AG20443 (cell line): ENCODE measurements around the gene TP53BP2.
A peak's percentile ranks its signal among the peaks of the same experiment; 100 is the strongest.
"Not testable (repeated sequence)": the region's sequence is repeated elsewhere in the genome, so short reads cannot be mapped to it uniquely, and the experiment has no call there.

Experiments
- DNase-seq: peaks from one replicate; pipeline ENCODE4 v3.0.0; 2012; ENCODE audit warnings: low spot score, mixed read lengths

TP53BP2 gene

GRCh38 chr1:223852337-223852736, 6.6 kb upstream of the TP53BP2 start:
- no peak for DNase-seq

GRCh38 chr1:223849352-223850254, 3.9 kb upstream of the TP53BP2 start:
- DNase-seq, result no peak

GRCh38 chr1:223848536-223848935, 2.8 kb upstream of the TP53BP2 start:
- DNase-seq, result no peak

GRCh38 chr1:223847781-223848345, 2.1 kb upstream of the TP53BP2 start:
- DNase-seq, result no peak

GRCh38 chr1:223845037-223845809, 524 bp downstream of the TP53BP2 start:
- peak; percentile 57 for DNase-seq

- DNase-seq, result no peak
Measured at GRCh38 chr1:223844787-223845036, 1.0 kb downstream of the TP53BP2 start.

GRCh38 chr1:223843934-223844786, 1.6 kb downstream of the TP53BP2 start:
- DNase-seq, result no peak

- no peak for DNase-seq
Measured at GRCh38 chr1:223842784-223843183, 3.0 kb downstream of the TP53BP2 start.

- DNase-seq, result not testable (repeated sequence)
Measured at GRCh38 chr1:223841977-223842623, 3.6 kb downstream of the TP53BP2 start.

GRCh38 chr1:223840254-223840653, 5.5 kb downstream of the TP53BP2 start:
- DNase-seq, result no peak

- DNase-seq, result no peak
Measured at GRCh38 chr1:223838125-223838854, 7.5 kb downstream of the TP53BP2 start.

GRCh38 chr1:223837687-223838086, 8.1 kb downstream of the TP53BP2 start:
- no peak for DNase-seq

GRCh38 chr1:223837206-223837605, 8.5 kb downstream of the TP53BP2 start:
- DNase-seq, result no peak

- no peak for DNase-seq
Measured at GRCh38 chr1:223836586-223836985, 9.2 kb downstream of the TP53BP2 start.

GRCh38 chr1:223835754-223836153, 10.0 kb downstream of the TP53BP2 start:
- DNase-seq, result no peak

GRCh38 chr1:223834660-223835263, 11.0 kb downstream of the TP53BP2 start:
- peak; percentile 27 for DNase-seq

GRCh38 chr1:223833948-223834347, 11.8 kb downstream of the TP53BP2 start:
- DNase-seq, result no peak

- DNase-seq, result no peak
Measured at GRCh38 chr1:223832637-223832943, 13.2 kb downstream of the TP53BP2 start.

- peak; percentile 17 for DNase-seq
Measured at GRCh38 chr1:223831755-223832636, 13.8 kb downstream of the TP53BP2 start.

GRCh38 chr1:223829678-223830077, 16.1 kb downstream of the TP53BP2 start:
- DNase-seq, result no peak
